ENCODE measurements around the gene KRT75.

Gene KRT75

GRCh38 chr12:52428121-52428520 is 6.0 kb downstream of the KRT75 start:
- H3K4me3 ChIP-seq (ENCODE audit: control insufficient read depth, low read depth, low read length) = no peak overlapping the region
- TF ChIP-seq CTCF (conservative IDR thresholded peaks at IDR 0.05; ENCODE audit: control insufficient read depth, insufficient read depth, low read depth, low read length) = no peak
- no peak for DNase-seq (ENCODE audit: low read depth)

GRCh38 chr12:52427083-52427482 is 7.1 kb downstream of the KRT75 start:
- DNase-seq (ENCODE audit: low read depth) = no peak
- H3K4me3 ChIP-seq (ENCODE audit: control insufficient read depth, low read depth, low read length) = no peak overlapping the region
- TF ChIP-seq CTCF (conservative IDR thresholded peaks at IDR 0.05; ENCODE audit: control insufficient read depth, insufficient read depth, low read depth, low read length) = no peak

- no peak for TF ChIP-seq CTCF (conservative IDR thresholded peaks at IDR 0.05; ENCODE audit: control insufficient read depth, insufficient read depth, low read depth, low read length)
- DNase-seq (ENCODE audit: low read depth) = no peak
- H3K4me3 ChIP-seq (ENCODE audit: control insufficient read depth, low read depth, low read length) = no peak overlapping the region
Observed at GRCh38 chr12:52426034-52426433, 8.1 kb downstream of the KRT75 start.

- no peak for DNase-seq (ENCODE audit: low read depth)
- TF ChIP-seq CTCF (conservative IDR thresholded peaks at IDR 0.05; ENCODE audit: control insufficient read depth, insufficient read depth, low read depth, low read length) = no peak
- H3K4me3 ChIP-seq (ENCODE audit: control insufficient read depth, low read depth, low read length) = no peak overlapping the region
Observed at GRCh38 chr12:52425466-52425865, 8.7 kb downstream of the KRT75 start.

- no peak for TF ChIP-seq CTCF (conservative IDR thresholded peaks at IDR 0.05; ENCODE audit: control insufficient read depth, insufficient read depth, low read depth, low read length)
- no peak for DNase-seq (ENCODE audit: low read depth)
- no peak overlapping the region for H3K4me3 ChIP-seq (ENCODE audit: control insufficient read depth, low read depth, low read length)
Observed at GRCh38 chr12:52423661-52424500, 10.3 kb downstream of the KRT75 start.

GRCh38 chr12:52423035-52423434 is 11.1 kb downstream of the KRT75 start:
- DNase-seq (ENCODE audit: low read depth) = peak; percentile 14
- H3K4me3 ChIP-seq (ENCODE audit: control insufficient read depth, low read depth, low read length) = no peak overlapping the region
- TF ChIP-seq CTCF (conservative IDR thresholded peaks at IDR 0.05; ENCODE audit: control insufficient read depth, insufficient read depth, low read depth, low read length) = no peak
